Measurements from ENCODE around the gene ALPL.

Gene ALPL

DNA sequence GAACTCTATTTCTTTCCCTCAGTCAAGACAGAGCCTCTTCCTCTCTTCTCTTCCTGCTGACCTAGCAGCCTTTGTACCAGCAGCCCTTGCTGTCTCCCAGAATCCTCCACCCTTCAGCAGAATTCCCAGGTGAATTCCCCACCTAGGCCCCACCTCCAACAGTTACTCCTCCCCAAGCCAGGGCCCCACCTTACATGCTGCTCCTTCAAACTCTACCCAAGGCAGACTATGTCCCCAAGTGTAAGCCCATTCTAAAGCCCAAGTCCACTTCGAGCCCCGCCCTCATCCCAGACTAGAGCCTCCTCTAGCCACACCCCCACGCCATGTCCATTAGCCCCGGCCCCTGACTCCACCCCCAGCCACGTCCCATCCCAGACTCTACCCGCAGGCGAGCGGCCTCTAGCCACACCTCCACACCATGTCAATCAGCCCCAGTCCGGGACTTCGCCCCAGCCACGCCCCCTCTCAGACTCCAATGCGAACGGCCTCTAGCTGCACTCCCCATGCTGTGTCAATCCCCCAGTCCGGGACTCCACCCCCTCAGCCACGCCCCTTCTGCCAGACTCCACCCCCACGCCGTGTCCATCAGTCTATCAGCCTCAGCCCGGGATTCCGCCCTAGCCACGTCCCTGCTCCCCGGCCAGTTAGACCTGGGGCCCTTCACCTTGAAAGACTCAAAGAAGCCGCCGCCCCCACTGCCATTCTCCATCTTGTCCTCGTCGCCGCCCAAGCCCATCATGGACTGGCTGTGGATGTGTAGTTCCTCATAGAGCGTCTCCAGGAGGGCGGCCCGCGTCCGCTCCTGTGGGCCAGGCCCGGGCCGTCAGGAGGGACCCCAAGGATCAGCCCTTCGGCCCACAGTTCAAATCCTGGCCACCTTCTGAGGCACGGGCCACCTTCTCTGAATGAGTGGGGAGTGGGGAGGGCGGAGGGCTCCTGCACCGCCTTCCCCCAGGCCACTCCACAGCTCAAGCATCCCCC lies 98.6 kb downstream of the ALPL start:
- TF ChIP-seq, protein P1, sequence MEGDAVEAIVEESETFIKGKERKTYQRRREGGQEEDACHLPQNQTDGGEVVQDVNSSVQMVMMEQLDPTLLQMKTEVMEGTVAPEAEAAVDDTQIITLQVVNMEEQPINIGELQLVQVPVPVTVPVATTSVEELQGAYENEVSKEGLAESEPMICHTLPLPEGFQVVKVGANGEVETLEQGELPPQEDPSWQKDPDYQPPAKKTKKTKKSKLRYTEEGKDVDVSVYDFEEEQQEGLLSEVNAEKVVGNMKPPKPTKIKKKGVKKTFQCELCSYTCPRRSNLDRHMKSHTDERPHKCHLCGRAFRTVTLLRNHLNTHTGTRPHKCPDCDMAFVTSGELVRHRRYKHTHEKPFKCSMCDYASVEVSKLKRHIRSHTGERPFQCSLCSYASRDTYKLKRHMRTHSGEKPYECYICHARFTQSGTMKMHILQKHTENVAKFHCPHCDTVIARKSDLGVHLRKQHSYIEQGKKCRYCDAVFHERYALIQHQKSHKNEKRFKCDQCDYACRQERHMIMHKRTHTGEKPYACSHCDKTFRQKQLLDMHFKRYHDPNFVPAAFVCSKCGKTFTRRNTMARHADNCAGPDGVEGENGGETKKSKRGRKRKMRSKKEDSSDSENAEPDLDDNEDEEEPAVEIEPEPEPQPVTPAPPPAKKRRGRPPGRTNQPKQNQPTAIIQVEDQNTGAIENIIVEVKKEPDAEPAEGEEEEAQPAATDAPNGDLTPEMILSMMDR (IDR thresholded peaks at IDR 0.05; ENCODE audit: borderline replicate concordance, insufficient read depth, low read depth, low read length): no peak
- H3K4me3 ChIP-seq (ENCODE audit: low read depth, low read length): no peak overlapping the region

DNA sequence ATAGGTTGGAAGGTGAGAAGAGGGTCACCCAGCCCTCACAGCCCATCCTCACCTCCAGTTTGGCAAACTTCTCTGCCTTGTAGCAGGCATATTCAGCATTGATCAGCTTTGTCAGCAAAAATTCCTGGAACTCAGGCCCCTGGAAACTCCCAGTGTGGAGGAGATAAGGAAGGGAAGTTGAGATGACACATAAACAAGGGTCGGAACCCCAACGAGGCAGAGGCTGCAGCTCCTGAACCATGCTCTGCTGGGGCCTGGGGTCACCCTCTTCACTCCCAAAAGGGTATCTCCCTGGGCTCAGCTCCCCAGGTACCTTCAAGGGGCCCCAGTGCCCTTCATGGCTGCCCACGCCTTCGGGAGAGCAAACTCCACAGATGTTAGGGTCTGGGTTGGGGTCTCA lies 99.6 kb downstream of the ALPL start:
- TF ChIP-seq, protein P1 (IDR thresholded peaks at IDR 0.05; ENCODE audit: borderline replicate concordance, insufficient read depth, low read depth, low read length): no peak
- H3K4me3 ChIP-seq (ENCODE audit: low read depth, low read length): no peak overlapping the region

DNA sequence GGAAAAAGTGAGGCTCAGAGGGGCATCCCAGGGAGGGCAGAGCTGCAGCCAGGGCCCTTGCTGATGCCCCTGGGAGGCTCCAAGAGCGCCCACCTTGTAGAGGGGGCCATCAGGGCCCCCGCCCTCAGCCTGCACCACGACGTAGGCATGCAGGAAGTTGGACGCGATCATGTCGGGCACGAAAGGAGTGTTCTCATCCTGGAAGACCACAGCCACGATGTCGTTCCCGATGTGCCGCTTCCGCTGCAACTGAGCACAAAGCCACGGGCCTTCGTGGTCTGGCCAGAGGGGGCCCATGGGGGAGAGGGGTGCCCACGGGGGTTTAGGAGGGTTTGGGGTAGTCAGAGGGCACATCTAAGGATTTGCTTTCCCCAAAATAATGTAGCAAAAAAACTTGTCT lies 100.8 kb downstream of the ALPL start:
- TF ChIP-seq, protein P1 (IDR thresholded peaks at IDR 0.05; ENCODE audit: borderline replicate concordance, insufficient read depth, low read depth, low read length): no peak
- no peak overlapping the region for H3K4me3 ChIP-seq (ENCODE audit: low read depth, low read length)

DNA sequence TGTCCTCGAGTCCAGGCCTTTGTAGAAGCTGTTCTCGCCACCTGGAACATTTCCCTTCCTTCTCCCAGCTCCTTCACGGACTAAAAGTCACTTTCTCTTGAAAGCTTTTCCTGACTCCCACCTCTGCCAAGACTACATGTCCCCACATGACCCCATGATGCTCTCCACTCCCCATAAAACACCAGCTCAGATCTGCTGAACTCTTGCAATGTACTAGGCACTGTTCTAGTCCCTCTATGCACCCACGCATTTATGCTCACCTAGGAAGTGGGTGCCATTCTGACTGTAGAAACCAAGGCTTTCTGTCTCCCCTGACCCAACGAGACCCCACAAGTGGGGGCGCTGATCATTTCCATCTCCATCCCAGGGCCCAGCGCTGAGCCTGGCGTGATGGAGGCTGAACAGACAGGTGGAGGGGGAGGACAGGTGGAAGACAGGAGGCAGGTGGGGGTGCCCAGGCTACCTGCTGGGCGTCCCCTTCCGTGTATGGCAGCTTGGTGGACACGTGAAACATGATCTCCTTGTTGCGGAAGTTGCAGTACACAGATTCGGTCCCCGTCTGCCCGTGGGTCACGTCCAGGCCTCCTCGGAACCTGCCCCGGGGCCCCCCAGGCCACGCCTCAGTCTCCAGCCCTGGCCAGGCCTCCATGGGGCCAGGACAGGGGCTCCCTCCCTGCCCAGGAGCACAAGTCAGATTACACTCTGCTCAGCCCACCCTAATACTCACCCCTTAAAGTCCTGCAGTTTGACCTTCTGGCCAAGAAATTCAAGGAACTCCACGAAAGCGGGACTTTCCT lies 102.0 kb downstream of the ALPL start:
- no peak overlapping the region for H3K4me3 ChIP-seq (ENCODE audit: low read depth, low read length)
- TF ChIP-seq, protein P1 (IDR thresholded peaks at IDR 0.05; ENCODE audit: borderline replicate concordance, insufficient read depth, low read depth, low read length): no peak

DNA sequence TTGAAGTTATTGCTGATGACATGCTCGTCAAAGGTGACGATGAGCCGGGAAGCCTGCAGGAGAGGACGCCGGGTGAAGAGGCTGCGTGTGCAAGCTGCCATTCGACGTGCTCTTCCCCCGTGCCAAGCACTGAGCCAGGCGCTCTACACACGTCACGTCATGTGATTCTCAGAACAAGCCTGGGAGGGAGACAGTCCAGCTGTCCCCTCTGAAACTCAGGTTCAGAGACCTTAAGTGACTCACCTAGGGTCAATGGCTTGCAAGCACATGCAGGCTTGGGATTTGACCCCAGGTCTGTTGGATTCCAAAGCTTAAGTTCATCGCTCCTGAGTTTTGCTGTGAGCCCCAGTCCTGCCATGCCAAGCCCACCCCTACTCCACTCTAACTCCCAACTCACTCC lies 102.8 kb downstream of the ALPL start:
- TF ChIP-seq, protein P1 (IDR thresholded peaks at IDR 0.05; ENCODE audit: borderline replicate concordance, insufficient read depth, low read depth, low read length): no peak
- H3K4me3 ChIP-seq (ENCODE audit: low read depth, low read length): no peak overlapping the region

DNA sequence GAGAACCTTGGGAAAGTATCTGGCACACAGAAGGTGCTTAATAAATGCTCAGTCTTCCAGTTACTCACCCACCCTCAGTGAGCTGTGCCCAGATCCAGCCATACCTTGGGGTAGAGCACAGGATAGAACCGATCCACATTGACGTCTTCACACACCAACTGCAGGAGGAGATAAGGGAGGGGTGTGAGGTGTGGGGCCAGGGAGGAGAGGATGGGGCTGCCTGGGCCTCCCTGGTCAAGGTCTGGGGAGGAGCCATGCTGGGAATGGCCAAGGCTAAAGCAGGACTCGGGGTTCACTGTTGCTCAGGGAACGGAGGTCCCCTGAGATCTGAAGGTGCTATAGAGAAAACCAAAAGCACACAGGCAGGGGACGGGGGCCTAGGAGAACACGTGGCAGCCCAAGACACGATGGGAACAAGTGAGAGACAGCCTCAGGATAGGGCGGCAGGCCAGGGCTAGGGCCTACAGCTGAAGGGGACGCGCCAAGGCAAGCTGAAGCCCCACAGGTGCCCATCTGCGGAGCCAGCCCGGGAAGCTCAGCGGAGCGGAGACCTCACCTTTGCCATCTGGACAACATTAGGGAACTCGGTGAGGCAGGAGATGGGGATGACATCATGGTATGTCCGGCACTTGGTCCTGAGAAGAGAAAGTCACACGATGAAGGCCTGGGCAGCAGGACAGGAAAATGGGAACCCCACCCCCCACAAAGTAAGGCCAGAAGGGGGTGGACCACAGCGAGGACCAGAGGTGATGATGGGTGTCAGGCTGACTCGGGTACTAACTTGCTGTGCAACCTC lies 104.0 kb downstream of the ALPL start:
- H3K4me3 ChIP-seq (ENCODE audit: low read depth, low read length): no peak overlapping the region
- TF ChIP-seq, protein P1 (IDR thresholded peaks at IDR 0.05; ENCODE audit: borderline replicate concordance, insufficient read depth, low read depth, low read length): no peak
